ENCODE data around the gene DYNC1H1.

- TF ChIP-seq POLR2A (IDR thresholded peaks at IDR 0.05) = no peak
- TF ChIP-seq CTCF (IDR thresholded peaks at IDR 0.05) = no peak
Measured at GRCh38 chr14:101950100-101950499, 14.3 kb upstream of the DYNC1H1 start.
